ENCODE data around the gene GNL3.

Gene GNL3

GRCh38 chr3:52712291-52713212, 26.7 kb downstream of the GNL3 start:
- CTCF ChIA-PET, result no interaction called here
- no peak for TF ChIP-seq NFRKB (IDR thresholded peaks at IDR 0.05)
- no peak for TF ChIP-seq SP1 (IDR thresholded peaks at IDR 0.05)
- no peak for TF ChIP-seq L3MBTL2 (conservative IDR thresholded peaks at IDR 0.05)
- no peak for DNase-seq (ENCODE audit: extremely low spot score)
- POLR2A ChIA-PET, result no interaction called here

DNA sequence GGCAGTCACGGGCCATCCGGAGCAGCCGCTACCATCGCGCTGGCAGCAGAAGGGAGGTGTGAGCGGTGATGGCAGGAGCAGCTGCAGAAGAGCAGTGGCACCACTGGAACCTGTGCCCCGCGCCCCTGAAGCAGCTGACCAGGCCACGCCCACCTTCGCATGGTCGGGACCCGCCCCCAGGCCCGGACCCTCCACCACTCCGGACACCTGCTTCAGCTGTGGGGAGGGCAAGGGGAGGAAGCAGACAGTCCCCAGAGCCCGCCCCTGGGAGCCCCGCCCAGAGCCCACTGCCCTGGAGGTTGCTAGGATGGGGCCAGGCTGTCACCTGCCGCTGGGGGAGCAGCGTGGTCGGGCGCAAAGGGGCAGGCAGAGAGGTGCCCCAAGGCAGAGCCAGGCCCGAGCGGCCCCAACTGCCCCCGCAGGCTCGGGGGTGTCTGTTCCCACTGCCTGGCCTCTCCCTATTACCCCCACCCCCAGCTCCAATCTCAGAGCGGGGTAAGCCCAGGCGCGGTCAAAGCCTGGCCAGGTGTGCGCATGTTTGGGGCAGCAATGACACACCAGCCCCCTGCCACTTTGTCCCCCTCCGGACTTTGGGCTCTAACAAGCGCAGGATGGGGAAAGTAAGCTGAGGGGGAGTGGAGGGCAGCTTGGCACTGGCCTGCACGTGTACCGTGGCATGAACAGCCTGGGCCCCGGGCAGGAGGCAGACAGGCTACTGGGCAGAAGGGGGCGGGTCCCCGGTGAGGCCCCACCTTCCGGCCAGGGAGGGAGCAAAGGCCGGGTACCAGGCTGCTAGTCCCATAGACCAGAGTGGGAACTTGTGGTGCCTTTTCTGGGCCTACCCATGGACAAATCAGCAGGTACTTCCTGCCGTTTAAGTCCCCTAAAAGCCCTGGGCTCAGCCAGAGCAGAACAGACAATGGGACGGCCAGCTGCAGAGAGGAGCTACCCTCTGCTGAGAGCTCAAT, 28.8 kb downstream of the GNL3 start:
- ChIA-PET POLR2A (interaction anchor here (0.9 kb wide), 1 partner anchor 9 kb away, joined by 3 read pairs; the partner anchor contains the start of genes GLT8D1 and SPCS1), CTCF (no interaction called here)
- no peak for DNase-seq (ENCODE audit: extremely low spot score)
- TF ChIP-seq ELF4 (IDR thresholded peaks at IDR 0.05), result no peak

DNA sequence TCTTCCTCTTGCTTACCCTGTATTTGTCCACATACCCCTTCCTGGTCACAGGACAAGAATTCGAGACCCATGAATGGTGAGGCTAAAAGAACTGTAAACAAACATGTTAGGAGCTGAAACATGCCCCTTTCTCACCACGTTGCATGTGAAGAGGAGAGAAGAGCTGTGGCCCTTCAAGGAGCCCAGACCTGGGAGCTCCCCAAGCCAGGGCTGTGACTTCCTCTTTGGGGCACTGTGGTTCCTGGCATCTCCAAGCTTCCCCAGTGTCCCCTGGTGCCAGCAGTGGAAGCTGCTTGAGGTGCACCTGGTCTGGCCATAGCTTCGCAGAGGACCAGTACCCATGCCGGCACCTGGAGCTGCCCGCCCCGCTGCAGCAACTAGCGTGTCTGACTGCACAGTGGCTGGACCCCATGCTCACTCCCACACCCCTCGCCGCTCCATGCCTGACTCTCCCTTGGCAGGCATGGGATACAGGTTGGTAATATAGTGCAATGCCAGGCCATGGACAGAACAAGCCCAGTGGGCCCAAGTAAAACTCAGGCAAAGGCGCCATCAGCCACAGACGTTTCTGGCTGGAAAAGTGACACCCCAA, 30.0 kb downstream of the GNL3 start:
- TF ChIP-seq SUZ12 (IDR thresholded peaks at IDR 0.05) (no peak), LEF1 (IDR thresholded peaks at IDR 0.05; ENCODE audit: borderline replicate concordance) (no peak), ELF4 (IDR thresholded peaks at IDR 0.05) (no peak), HDGF (IDR thresholded peaks at IDR 0.05; ENCODE audit: borderline replicate concordance) (no peak), CTBP1 (IDR thresholded peaks at IDR 0.05; ENCODE audit: borderline replicate concordance) (no peak), TARDBP (IDR thresholded peaks at IDR 0.05) (no peak), ZNF384 (IDR thresholded peaks at IDR 0.05) (no peak), SP1 (IDR thresholded peaks at IDR 0.05) (no peak), FOXK2 (IDR thresholded peaks at IDR 0.05) (no peak), NFRKB (IDR thresholded peaks at IDR 0.05) (no peak), ARNT (IDR thresholded peaks at IDR 0.05) (no peak), BHLHE40 (IDR thresholded peaks at IDR 0.05; ENCODE audit: borderline replicate concordance) (no peak), L3MBTL2 (conservative IDR thresholded peaks at IDR 0.05) (no peak), FOXA1 (IDR thresholded peaks at IDR 0.05) (no peak), FOXM1 (IDR thresholded peaks at IDR 0.05; ENCODE audit: borderline replicate concordance) (no peak)
- TF ChIP-seq, protein P1, sequence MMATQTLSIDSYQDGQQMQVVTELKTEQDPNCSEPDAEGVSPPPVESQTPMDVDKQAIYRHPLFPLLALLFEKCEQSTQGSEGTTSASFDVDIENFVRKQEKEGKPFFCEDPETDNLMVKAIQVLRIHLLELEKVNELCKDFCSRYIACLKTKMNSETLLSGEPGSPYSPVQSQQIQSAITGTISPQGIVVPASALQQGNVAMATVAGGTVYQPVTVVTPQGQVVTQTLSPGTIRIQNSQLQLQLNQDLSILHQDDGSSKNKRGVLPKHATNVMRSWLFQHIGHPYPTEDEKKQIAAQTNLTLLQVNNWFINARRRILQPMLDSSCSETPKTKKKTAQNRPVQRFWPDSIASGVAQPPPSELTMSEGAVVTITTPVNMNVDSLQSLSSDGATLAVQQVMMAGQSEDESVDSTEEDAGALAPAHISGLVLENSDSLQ (IDR thresholded peaks at IDR 0.05), result no peak
- ChIA-PET CTCF (no interaction called here), POLR2A (interaction anchor here (0.9 kb wide), 1 partner anchor 10 kb away, joined by 3 read pairs; the partner anchor contains the start of genes GLT8D1 and SPCS1)
- no peak for DNase-seq (ENCODE audit: extremely low spot score)

DNA sequence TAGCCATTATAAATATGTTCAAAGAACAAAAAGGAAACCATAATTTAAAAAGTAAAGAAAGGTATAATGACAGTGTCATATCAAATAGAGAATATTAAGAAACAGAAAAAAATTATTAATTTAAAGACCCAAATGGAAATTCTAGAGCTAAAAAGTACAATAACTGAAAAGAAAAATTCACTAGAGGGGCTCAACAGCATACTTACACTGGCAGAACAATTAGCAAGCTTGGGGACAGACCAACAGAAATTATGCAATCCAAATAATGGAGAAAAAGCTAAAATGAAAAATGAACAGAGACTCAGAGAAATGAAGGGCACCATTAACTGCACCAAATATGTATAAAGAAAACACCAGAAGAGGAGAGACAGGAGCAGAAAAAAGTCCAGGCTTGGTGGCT, 33.8 kb downstream of the GNL3 start:
- POLR2A ChIA-PET, result no interaction called here
- no peak for TF ChIP-seq LEF1 (IDR thresholded peaks at IDR 0.05; ENCODE audit: borderline replicate concordance)
- no peak for TF ChIP-seq FOXK2 (IDR thresholded peaks at IDR 0.05)
- no peak for TF ChIP-seq SUZ12 (IDR thresholded peaks at IDR 0.05)
- no peak for TF ChIP-seq TARDBP (IDR thresholded peaks at IDR 0.05)
- TF ChIP-seq ARNT (IDR thresholded peaks at IDR 0.05), result no peak
- TF ChIP-seq FOXA1 (IDR thresholded peaks at IDR 0.05), result no peak
- TF ChIP-seq, protein P1 (IDR thresholded peaks at IDR 0.05), result no peak
- TF ChIP-seq BHLHE40 (IDR thresholded peaks at IDR 0.05; ENCODE audit: borderline replicate concordance), result no peak
- TF ChIP-seq NFRKB (IDR thresholded peaks at IDR 0.05), result no peak
- TF ChIP-seq CTBP1 (IDR thresholded peaks at IDR 0.05; ENCODE audit: borderline replicate concordance), result no peak
- TF ChIP-seq L3MBTL2 (conservative IDR thresholded peaks at IDR 0.05), result no peak
- no peak for TF ChIP-seq SP1 (IDR thresholded peaks at IDR 0.05)
- TF ChIP-seq ZNF384 (IDR thresholded peaks at IDR 0.05), result no peak
- TF ChIP-seq HDGF (IDR thresholded peaks at IDR 0.05; ENCODE audit: borderline replicate concordance), result no peak
- no peak for TF ChIP-seq ELF4 (IDR thresholded peaks at IDR 0.05)
- CTCF ChIA-PET, result no interaction called here
- no peak for DNase-seq (ENCODE audit: extremely low spot score)

- ChIA-PET CTCF (no interaction called here), POLR2A (no interaction called here)
- no peak for DNase-seq (ENCODE audit: extremely low spot score)
- TF ChIP-seq, protein P1 (IDR thresholded peaks at IDR 0.05), result no peak
- no peak for TF ChIP-seq ZNF384 (IDR thresholded peaks at IDR 0.05)
These were observed 35.3 kb downstream of the GNL3 start for GRCh38 chr3:52721002-52721729.

- DNase-seq (ENCODE audit: extremely low spot score), result no peak
- POLR2A ChIA-PET, result no interaction called here
- TF ChIP-seq FOXM1 (IDR thresholded peaks at IDR 0.05; ENCODE audit: borderline replicate concordance) (no peak), SUZ12 (IDR thresholded peaks at IDR 0.05) (no peak), HDGF (IDR thresholded peaks at IDR 0.05; ENCODE audit: borderline replicate concordance) (no peak), CTBP1 (IDR thresholded peaks at IDR 0.05; ENCODE audit: borderline replicate concordance) (no peak), ZNF384 (IDR thresholded peaks at IDR 0.05) (no peak), ARNT (IDR thresholded peaks at IDR 0.05) (no peak), FOXK2 (IDR thresholded peaks at IDR 0.05) (no peak), L3MBTL2 (conservative IDR thresholded peaks at IDR 0.05) (no peak), LEF1 (IDR thresholded peaks at IDR 0.05; ENCODE audit: borderline replicate concordance) (no peak), FOXA1 (IDR thresholded peaks at IDR 0.05) (no peak), BHLHE40 (IDR thresholded peaks at IDR 0.05; ENCODE audit: borderline replicate concordance) (no peak), TARDBP (IDR thresholded peaks at IDR 0.05) (no peak), SP1 (IDR thresholded peaks at IDR 0.05) (no peak), ELF4 (IDR thresholded peaks at IDR 0.05) (no peak), NFRKB (IDR thresholded peaks at IDR 0.05) (no peak)
- TF ChIP-seq, protein P1 (IDR thresholded peaks at IDR 0.05), result no peak
- CTCF ChIA-PET, result no interaction called here
These were observed 35.8 kb downstream of the GNL3 start for GRCh38 chr3:52721730-52722008.

Measured in HEK293T (cell line).